Adrenal gland (tissue), 5 donors: ENCODE results near the gene BNC2.

ENCODE experiments used
- POLR2A ChIP-seq, 2 donors: fragments of 450-650 bp; IDR thresholded peaks; one replicate each; pipeline ENCODE4 v1.6.1; 2017; ENCODE audit warnings: antibody characterized with exemption in 2 of 2, mild to moderate bottlenecking in 2 of 2, moderate library complexity in 1 of 2
- TF ChIP-seq, protein P1 (sequence below), 6 experiments: fragments of 450-650 bp in 4 of 6; fragments of 200-600 bp in 2 of 6; sonication (generic) in 1 of 6; IDR thresholded peaks; 1 replicate in 5 of 6; 2 replicates in 1 of 6; pipeline versions ENCODE4 v1.5.1 to v1.8.0; 2016 to 2021; ENCODE audit warnings: antibody characterized with exemption in 6 of 6, mild to moderate bottlenecking in 2 of 6, moderate library complexity in 1 of 6
- donor health status: DM: no; HTN: no; CAD: no.

DNA sequence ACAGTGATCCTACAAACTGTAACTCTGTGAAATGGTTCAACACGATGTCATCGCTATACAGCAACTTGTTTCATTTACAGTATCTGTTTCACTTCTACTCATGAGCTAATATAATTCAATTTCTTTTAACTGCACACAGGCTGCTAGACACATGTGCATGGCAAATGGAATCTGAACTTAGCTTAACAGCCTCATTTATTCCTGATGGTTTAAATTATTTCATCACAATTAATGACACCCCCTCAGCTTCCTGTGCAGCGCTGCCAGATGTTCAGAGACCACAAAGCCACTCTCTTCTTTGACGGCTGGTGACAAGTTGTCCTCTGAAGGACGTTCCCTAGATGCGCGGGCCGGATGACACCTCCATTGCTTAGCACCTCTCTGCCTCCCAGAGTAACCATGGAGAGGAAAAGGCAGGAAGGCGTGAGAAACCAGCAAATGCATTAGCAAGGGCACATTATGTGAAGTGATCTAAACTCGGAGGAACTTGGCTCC is 191.1 kb downstream of the BNC2 start:
- TF ChIP-seq, protein P1, sequence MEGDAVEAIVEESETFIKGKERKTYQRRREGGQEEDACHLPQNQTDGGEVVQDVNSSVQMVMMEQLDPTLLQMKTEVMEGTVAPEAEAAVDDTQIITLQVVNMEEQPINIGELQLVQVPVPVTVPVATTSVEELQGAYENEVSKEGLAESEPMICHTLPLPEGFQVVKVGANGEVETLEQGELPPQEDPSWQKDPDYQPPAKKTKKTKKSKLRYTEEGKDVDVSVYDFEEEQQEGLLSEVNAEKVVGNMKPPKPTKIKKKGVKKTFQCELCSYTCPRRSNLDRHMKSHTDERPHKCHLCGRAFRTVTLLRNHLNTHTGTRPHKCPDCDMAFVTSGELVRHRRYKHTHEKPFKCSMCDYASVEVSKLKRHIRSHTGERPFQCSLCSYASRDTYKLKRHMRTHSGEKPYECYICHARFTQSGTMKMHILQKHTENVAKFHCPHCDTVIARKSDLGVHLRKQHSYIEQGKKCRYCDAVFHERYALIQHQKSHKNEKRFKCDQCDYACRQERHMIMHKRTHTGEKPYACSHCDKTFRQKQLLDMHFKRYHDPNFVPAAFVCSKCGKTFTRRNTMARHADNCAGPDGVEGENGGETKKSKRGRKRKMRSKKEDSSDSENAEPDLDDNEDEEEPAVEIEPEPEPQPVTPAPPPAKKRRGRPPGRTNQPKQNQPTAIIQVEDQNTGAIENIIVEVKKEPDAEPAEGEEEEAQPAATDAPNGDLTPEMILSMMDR (IDR thresholded peaks at IDR 0.05): no peak
- TF ChIP-seq POLR2A (IDR thresholded peaks at IDR 0.05): no peak
